ENCODE measurements around the gene MRPL45.
A peak's percentile ranks its signal among the peaks of the same experiment; 100 is the strongest.

MRPL45 gene

GRCh38 chr17:38333635-38334295, 36.8 kb downstream of the MRPL45 start:
- Histone ChIP-seq H3K36me3 (no peaks in the 10 kb centered on the region), H3K27me3 (no peaks in the 10 kb centered on the region), H3K4me1 (peaks cover 0 to 38% (median 30%) of the 10 kb centered on the region in 10 experiments; a peak in 16 of 20 replicates), H3K27ac (no peak overlapping the region), H3K4me2 (no peak overlapping the region), H3K9me3 (replicated peaks in 1 of 11) (no peaks in the 10 kb centered on the region), H3K4me3 (no peak overlapping the region), H4K20me1 (no peaks in the 10 kb centered on the region; a peak in 1 of 22 replicates), H3K9ac (no peak overlapping the region)
- TF ChIP-seq Cebpa-rat (IDR thresholded peaks at IDR 0.05) = no peak

GRCh38 chr17:38334480-38335364, 37.8 kb downstream of the MRPL45 start:
- H4K20me1 ChIP-seq = no peaks in the 10 kb centered on the region; a peak in 1 of 22 replicates
- peaks cover 0 to 28% (median 21%) of the 10 kb centered on the region in 10 experiments; a peak in 16 of 20 replicates for H3K4me1 ChIP-seq
- no peak overlapping the region for H3K9ac ChIP-seq
- no peak for TF ChIP-seq Cebpa-rat (IDR thresholded peaks at IDR 0.05)
- H3K27me3 ChIP-seq = no peaks in the 10 kb centered on the region
- H3K36me3 ChIP-seq = no peaks in the 10 kb centered on the region
- no peak overlapping the region for H3K4me3 ChIP-seq
- H3K4me2 ChIP-seq = no peak overlapping the region
- H3K9me3 ChIP-seq (replicated peaks in 1 of 11) = no peaks in the 10 kb centered on the region
- H3K27ac ChIP-seq = no peak overlapping the region

- Histone ChIP-seq H3K4me1 (peaks cover 7 to 17% (median 12%) of the 10 kb centered on the region in 10 experiments; a peak in 14 of 20 replicates), H3K27me3 (no peaks in the 10 kb centered on the region), H3K9me3 (replicated peaks in 1 of 11) (no peaks in the 10 kb centered on the region), H3K27ac (no peak overlapping the region), H3K9ac (no peak overlapping the region), H3K4me3 (no peak overlapping the region), H3K4me2 (no peak overlapping the region), H4K20me1 (no peaks in the 10 kb centered on the region), H3K36me3 (no peaks in the 10 kb centered on the region)
- no peak for TF ChIP-seq Cebpa-rat (IDR thresholded peaks at IDR 0.05)
These were observed 39.9 kb downstream of the MRPL45 start for GRCh38 chr17:38336838-38337237.

GRCh38 chr17:38338053-38338452, 41.1 kb downstream of the MRPL45 start:
- H3K27ac ChIP-seq = no peak overlapping the region
- H4K20me1 ChIP-seq = no peaks in the 10 kb centered on the region
- H3K4me1 ChIP-seq = peaks cover 7 to 14% (median 9%) of the 10 kb centered on the region in 10 experiments; a peak in 10 of 20 replicates
- H3K27me3 ChIP-seq = no peaks in the 10 kb centered on the region
- TF ChIP-seq Cebpa-rat (IDR thresholded peaks at IDR 0.05) = no peak
- no peak overlapping the region for H3K4me2 ChIP-seq
- H3K4me3 ChIP-seq = no peak overlapping the region
- no peaks in the 10 kb centered on the region for H3K9me3 ChIP-seq (replicated peaks in 1 of 11)
- H3K36me3 ChIP-seq = no peaks in the 10 kb centered on the region
- no peak overlapping the region for H3K9ac ChIP-seq

GRCh38 chr17:38338535-38338934, 41.6 kb downstream of the MRPL45 start:
- Histone ChIP-seq H4K20me1 (no peaks in the 10 kb centered on the region), H3K36me3 (no peaks in the 10 kb centered on the region), H3K9ac (no peak overlapping the region), H3K9me3 (replicated peaks in 1 of 11) (no peaks in the 10 kb centered on the region), H3K27ac (no peak overlapping the region), H3K4me1 (peaks cover 7 to 16% (median 9%) of the 10 kb centered on the region in 10 experiments; a peak in 10 of 20 replicates), H3K27me3 (no peaks in the 10 kb centered on the region), H3K4me3 (no peak overlapping the region), H3K4me2 (no peak overlapping the region)
- no peak for TF ChIP-seq Cebpa-rat (IDR thresholded peaks at IDR 0.05)

GRCh38 chr17:38339891-38340290, 42.9 kb downstream of the MRPL45 start:
- Histone ChIP-seq H3K27ac (no peak overlapping the region), H3K4me1 (peaks cover 7 to 30% (median 20%) of the 10 kb centered on the region in 10 experiments; a peak in 13 of 20 replicates), H3K9me3 (replicated peaks in 1 of 11) (no peaks in the 10 kb centered on the region), H3K36me3 (no peaks in the 10 kb centered on the region), H4K20me1 (no peaks in the 10 kb centered on the region), H3K4me3 (no peak overlapping the region), H3K9ac (no peak overlapping the region), H3K27me3 (no peaks in the 10 kb centered on the region), H3K4me2 (no peak overlapping the region)
- TF ChIP-seq Cebpa-rat (IDR thresholded peaks at IDR 0.05) = no peak

- Histone ChIP-seq H3K4me1 (peaks cover 7 to 31% (median 20%) of the 10 kb centered on the region in 10 experiments; a peak in 13 of 20 replicates), H3K36me3 (no peaks in the 10 kb centered on the region), H3K27ac (no peak overlapping the region), H3K4me2 (peak overlapping the region in 6 of 11 experiments; percentile 0 to 44 (median 30); a peak in 5 of 22 replicates), H4K20me1 (no peaks in the 10 kb centered on the region), H3K9me3 (replicated peaks in 1 of 11) (no peaks in the 10 kb centered on the region), H3K4me3 (no peak overlapping the region), H3K27me3 (no peaks in the 10 kb centered on the region), H3K9ac (peak overlapping the region in 1 of 11 experiments; percentile 14; a peak in 2 of 22 replicates)
- TF ChIP-seq Cebpa-rat (IDR thresholded peaks at IDR 0.05) = no peak
These were observed 44.2 kb downstream of the MRPL45 start for GRCh38 chr17:38341035-38341721.

- no peaks in the 10 kb centered on the region for H3K9me3 ChIP-seq (replicated peaks in 1 of 11)
- H3K9ac ChIP-seq = no peak overlapping the region
- H3K27ac ChIP-seq = no peak overlapping the region
- no peak overlapping the region; a peak in 1 of 22 replicates for H3K4me2 ChIP-seq
- no peaks in the 10 kb centered on the region for H3K36me3 ChIP-seq
- H3K4me1 ChIP-seq = peaks cover 7 to 31% (median 20%) of the 10 kb centered on the region in 10 experiments; a peak in 13 of 20 replicates
- no peaks in the 10 kb centered on the region for H4K20me1 ChIP-seq
- no peaks in the 10 kb centered on the region for H3K27me3 ChIP-seq
- H3K4me3 ChIP-seq = no peak overlapping the region
- no peak for TF ChIP-seq Cebpa-rat (IDR thresholded peaks at IDR 0.05)
These were observed 46.1 kb downstream of the MRPL45 start for GRCh38 chr17:38342886-38343607.
